ENCODE measurements around the gene NRXN3.

NRXN3 gene

DNA sequence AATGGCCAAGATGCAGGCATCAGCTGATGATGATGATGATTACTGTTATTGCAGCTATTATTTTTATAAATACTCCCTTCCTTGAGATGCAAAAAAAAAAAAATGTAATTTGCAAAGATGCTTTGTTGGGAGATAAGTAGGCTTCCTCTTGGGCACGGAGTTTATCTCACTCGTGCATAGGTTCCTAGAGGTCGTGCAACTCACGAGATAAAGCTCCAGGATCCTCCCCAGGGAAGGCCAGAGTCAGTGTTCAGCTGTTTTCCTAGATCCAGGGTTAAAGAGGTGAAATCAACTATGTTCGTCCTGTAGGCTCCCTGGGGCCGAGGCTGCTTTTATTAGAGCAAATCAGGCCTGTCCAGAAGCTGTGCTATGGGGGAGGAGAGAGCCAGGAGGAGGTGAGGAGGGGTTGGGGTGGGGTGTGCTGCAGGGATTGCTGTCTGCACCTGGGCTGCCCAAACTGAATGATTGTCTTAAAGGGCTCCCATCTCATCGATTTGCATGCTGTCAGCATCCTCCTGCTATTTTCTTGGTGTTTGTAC, 270.3 kb downstream of the NRXN3 start:
- TF ChIP-seq, protein P1, sequence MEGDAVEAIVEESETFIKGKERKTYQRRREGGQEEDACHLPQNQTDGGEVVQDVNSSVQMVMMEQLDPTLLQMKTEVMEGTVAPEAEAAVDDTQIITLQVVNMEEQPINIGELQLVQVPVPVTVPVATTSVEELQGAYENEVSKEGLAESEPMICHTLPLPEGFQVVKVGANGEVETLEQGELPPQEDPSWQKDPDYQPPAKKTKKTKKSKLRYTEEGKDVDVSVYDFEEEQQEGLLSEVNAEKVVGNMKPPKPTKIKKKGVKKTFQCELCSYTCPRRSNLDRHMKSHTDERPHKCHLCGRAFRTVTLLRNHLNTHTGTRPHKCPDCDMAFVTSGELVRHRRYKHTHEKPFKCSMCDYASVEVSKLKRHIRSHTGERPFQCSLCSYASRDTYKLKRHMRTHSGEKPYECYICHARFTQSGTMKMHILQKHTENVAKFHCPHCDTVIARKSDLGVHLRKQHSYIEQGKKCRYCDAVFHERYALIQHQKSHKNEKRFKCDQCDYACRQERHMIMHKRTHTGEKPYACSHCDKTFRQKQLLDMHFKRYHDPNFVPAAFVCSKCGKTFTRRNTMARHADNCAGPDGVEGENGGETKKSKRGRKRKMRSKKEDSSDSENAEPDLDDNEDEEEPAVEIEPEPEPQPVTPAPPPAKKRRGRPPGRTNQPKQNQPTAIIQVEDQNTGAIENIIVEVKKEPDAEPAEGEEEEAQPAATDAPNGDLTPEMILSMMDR (IDR thresholded peaks at IDR 0.05; ENCODE audit: low read depth, low read length): no peak
- no peak for DNase-seq (ENCODE audit: extremely low read depth, low read depth)

DNA sequence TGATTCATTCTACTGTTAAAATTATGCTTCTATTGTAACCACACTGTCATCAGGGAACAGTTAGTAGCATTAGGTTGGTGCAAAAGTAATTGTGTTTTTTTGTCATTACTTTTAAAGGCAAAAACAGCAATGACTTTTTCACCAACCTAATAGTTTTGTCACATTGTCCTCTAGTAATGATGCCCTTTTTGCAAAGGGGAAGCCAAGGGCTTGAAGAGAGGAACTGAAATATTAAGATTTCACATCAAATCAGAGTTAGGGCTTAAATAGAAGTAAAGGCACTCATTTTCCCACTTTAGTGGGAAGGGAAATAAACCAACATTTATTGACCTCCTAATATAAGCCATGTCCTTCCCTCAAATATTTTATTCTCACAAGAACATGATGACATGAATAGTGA, 273.7 kb downstream of the NRXN3 start:
- no peak for DNase-seq (ENCODE audit: extremely low read depth, low read depth)
- TF ChIP-seq, protein P1 (IDR thresholded peaks at IDR 0.05; ENCODE audit: low read depth, low read length): no peak

DNA sequence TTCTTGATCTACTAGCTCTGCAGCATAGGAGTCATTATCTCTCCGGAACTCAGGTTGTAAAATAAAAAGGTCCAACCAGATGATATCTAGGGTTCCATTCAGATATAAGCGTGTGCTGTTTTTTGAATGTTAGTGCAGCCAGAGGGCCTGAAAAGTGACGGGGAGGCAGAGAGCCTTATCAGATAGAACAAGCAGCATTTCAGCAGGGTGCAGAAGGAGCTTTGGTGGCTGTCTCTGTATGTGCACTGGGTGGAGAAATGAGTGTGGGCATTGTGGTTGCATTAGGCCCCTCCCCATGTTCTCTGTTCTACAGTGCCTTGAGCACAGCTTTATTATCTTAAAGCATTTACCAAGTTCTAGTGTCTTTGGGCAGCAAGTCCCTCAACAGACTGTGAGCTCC, 275.1 kb downstream of the NRXN3 start:
- DNase-seq (ENCODE audit: extremely low read depth, low read depth): no peak

DNA sequence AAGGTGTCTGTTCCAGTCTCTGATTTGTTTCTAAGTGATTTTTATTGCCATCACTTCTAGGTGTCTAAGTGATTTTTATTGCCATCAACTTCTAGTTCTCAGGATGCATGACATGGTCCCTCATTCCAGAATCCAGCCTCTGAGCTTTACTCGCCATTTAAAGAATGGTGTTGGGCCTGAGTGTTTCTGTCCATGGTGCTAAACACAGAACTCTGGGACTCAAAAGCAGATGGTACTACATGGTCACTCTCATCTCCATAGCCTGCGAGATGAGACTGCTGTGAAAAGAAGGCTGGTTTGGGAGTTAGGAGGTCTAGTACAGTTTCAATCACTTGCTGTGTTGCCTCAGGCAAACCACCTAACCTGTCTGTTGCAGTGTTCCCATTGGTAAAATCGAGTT, 276.6 kb downstream of the NRXN3 start:
- no peak for DNase-seq (ENCODE audit: extremely low read depth, low read depth)
- TF ChIP-seq, protein P1 (IDR thresholded peaks at IDR 0.05; ENCODE audit: low read depth, low read length): no peak

More for the DNA sequence above, 275.1 kb downstream of the NRXN3 start:
- TF ChIP-seq, protein P1 (IDR thresholded peaks at IDR 0.05; ENCODE audit: low read depth, low read length): no peak

DNA sequence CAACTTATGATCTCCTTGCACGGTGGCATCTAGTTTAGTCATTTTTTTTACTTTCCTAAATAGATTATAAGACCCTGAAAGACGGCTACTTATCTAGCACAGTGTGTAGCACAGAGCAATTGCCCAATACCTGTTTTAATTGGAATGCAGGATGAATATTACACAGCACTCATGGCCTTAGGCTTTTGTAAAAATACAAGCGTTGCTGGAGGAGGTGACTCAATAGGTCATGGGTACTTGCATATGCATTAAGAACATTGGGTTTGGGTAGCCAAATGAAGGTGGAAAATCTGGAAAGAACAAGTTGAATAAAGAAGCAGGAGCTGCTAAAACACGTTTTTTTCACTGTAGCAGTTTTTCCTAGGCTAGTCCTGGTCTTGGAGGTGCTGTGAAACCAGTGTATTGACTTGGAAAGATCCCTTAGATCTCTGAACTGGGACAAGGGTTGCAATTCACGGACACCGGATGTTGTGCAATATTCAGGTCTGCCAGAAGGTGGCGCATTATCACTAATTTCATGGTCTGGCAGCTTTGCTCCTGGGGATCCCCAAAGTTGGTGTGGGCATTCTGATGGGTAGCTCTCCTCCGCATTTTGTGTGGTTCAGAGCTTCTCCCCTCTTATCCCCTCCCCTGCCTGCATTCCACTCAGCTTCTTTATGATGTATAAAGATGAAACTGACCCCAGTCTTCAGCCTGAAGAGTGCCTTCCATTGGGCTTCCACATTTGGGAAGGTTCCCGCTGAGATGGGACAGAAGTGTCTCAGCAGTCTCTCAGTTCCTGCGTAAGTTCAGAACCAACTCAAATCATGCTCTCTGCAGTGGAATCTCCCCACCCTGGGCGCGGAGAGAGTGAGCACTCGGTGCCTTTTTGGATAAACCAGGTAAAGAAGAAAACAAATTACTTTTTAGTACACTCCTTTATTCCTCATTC, 278.3 kb downstream of the NRXN3 start:
- no peak for DNase-seq (ENCODE audit: extremely low read depth, low read depth)
- TF ChIP-seq, protein P1 (IDR thresholded peaks at IDR 0.05; ENCODE audit: low read depth, low read length): peak; percentile 39

DNA sequence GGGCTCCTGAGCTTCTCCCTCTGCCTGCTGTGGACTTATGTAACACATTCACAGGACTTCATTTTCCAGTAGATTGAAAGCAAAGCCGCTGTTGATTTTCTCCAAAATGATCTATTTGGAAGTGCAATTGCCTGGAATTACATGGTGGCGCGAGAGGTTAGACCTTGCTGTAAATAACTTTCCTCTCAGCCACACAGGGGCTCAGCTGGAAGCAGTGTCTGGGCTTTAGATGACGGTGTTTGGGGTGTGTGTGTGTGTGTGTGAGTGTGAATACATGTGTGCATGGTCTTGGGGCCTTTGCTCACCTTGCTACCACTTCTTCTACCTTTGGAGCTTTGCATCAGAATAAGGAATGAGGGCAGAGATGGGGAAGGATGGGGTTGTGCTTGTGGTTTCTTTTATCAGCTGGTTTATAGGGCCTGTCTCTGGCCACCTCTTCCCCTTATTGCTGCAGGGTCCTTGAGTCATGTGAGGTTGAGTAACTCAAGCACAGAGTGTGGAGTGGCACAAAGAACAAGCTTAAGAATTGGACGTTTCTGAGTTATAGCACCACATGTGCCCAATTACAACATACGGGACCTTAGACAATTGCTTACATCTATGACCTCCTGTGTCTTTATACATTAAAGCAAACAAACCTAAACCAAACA, 280.6 kb downstream of the NRXN3 start:
- TF ChIP-seq, protein P1 (IDR thresholded peaks at IDR 0.05; ENCODE audit: low read depth, low read length): no peak
- no peak for DNase-seq (ENCODE audit: extremely low read depth, low read depth)

DNA sequence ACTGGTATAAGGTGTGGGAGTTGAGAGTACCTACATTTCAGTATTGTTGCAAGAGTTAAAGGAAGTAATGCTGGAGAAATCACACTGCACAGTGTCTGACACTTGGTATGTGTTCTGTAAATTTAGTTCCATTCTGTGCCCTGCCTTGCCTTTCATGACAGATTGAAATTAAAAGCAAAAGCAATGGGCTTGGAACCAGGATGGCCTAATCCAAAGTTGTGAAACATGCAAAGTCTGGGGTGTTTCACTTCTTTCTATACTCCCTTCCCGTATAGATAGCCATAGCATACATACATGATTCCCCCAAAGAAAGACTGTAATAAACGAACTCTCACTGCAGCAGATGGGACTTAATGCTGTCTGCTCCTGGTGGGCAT, 281.1 kb downstream of the NRXN3 start:
- TF ChIP-seq, protein P1 (IDR thresholded peaks at IDR 0.05; ENCODE audit: low read depth, low read length): no peak
- DNase-seq (ENCODE audit: extremely low read depth, low read depth): no peak
